IMR-90 (cell line): Measurements from ENCODE around the gene ANAPC1. TPM values are rescaled to one million over a fixed set of nuclear protein-coding genes. Genes with fewer than 3 reads are reported as not detected.

ENCODE experiments used
- ATAC-seq: fragments of 200-7000 bp; cut with Tn5 transposase; 2 replicates; pipeline ENCODE4 v1.9.1; 2020; ENCODE audit warnings: low read depth, mild to moderate bottlenecking, moderate library complexity
- BruUV-seq: library from RNA; stranded (reverse); fragments of 400-500 nt; replicated peaks from 2 replicates; lab custom pipeline; 2021; lab: Mats Ljungman, UMichigan
- CTCF ChIA-PET: fragments of 300-600 bp; formaldehyde crosslinking; extraction: SDS; loops from one replicate; lab custom pipeline; 2021; ENCODE audit warnings: antibody characterized with exemption; lab: Yijun Ruan, JAX
- POLR2A ChIA-PET: fragments of 300-600 bp; sonication (Branson Sonifier 250); formaldehyde crosslinking; loops from one replicate; lab custom pipeline; 2022; ENCODE audit warnings: antibody characterized with exemption; ENCODE audit not compliant: unreplicated experiment; lab: Charles Lee
- DNase-seq: peaks from one replicate; pipeline ENCODE4 v3.0.0; 2013
- H2AFZ ChIP-seq: replicated peaks from 2 replicates; pipeline ENCODE3; 2013; ENCODE audit warnings: low read length, mild to moderate bottlenecking; ENCODE audit not compliant: poor library complexity
- H2AK5ac ChIP-seq: 2 replicates; pipeline ENCODE4 v1.6.1; 2013; ENCODE audit warnings: low read depth, low read length, inconsistent platforms
- H2AK9ac ChIP-seq: replicated peaks from 2 replicates; pipeline ENCODE3; 2013; ENCODE audit warnings: mild to moderate bottlenecking, low read depth, low read length, moderate library complexity; ENCODE audit not compliant: poor library complexity
- H2BK120ac ChIP-seq: 2 replicates; pipeline ENCODE4 v1.6.1; 2013; ENCODE audit warnings: low read depth, low read length, inconsistent platforms
- H2BK15ac ChIP-seq: 3 replicates; pipeline ENCODE4 v1.6.1; 2013; ENCODE audit warnings: low read depth, low read length, inconsistent platforms
- H2BK20ac ChIP-seq: 2 replicates; pipeline ENCODE4 v1.6.1; 2013; ENCODE audit warnings: low read depth, mild to moderate bottlenecking, inconsistent platforms, low read length, moderate library complexity
- H2BK5ac ChIP-seq: 2 replicates; pipeline ENCODE4 v1.6.1; 2013; ENCODE audit warnings: mild to moderate bottlenecking, low read depth, low read length, inconsistent platforms; ENCODE audit not compliant: poor library complexity, severe bottlenecking
- H3K14ac ChIP-seq: replicated peaks from 2 replicates; pipeline ENCODE4 v1.6.1; 2013; ENCODE audit warnings: low read depth, low read length, inconsistent platforms
- H3K18ac ChIP-seq: 2 replicates; pipeline ENCODE4 v1.6.1; 2013; ENCODE audit warnings: low read depth, low read length, control low read depth
- H3K23ac ChIP-seq: 2 replicates; pipeline ENCODE4 v1.6.1; 2013; ENCODE audit warnings: low read depth, low read length, inconsistent platforms
- H3K27ac ChIP-seq: 2 replicates; pipeline ENCODE4 v1.5.1; 2013; ENCODE audit warnings: mild to moderate bottlenecking, control low read depth, low read length; ENCODE audit not compliant: insufficient read depth
- H3K27me3 ChIP-seq: 2 replicates; pipeline ENCODE4 v1.6.1; 2013; ENCODE audit warnings: low read length; ENCODE audit not compliant: control insufficient read depth, insufficient read depth
- H3K36me3 ChIP-seq: 2 replicates; pipeline ENCODE4 v1.6.1; 2013; ENCODE audit warnings: low read length, mixed read lengths; ENCODE audit not compliant: control insufficient read depth, insufficient read depth
- H3K4ac ChIP-seq: 2 replicates; pipeline ENCODE4 v1.6.1; 2013; ENCODE audit warnings: low read depth, low read length, inconsistent platforms
- H3K4me1 ChIP-seq: 2 replicates; pipeline ENCODE4 v1.6.1; 2013; ENCODE audit warnings: low read length, mixed read lengths; ENCODE audit not compliant: control insufficient read depth, insufficient read depth
- H3K4me2 ChIP-seq: 2 replicates; pipeline ENCODE4 v1.6.1; 2013; ENCODE audit warnings: low read depth, mild to moderate bottlenecking, control low read depth, low read length, moderate library complexity
- H3K4me3 ChIP-seq: 2 replicates; pipeline ENCODE4 v1.5.1; 2013; ENCODE audit warnings: low read depth, mild to moderate bottlenecking, control low read depth, low read length, moderate library complexity; ENCODE audit not compliant: insufficient read depth
- H3K56ac ChIP-seq: 2 replicates; pipeline ENCODE4 v1.6.1; 2013; ENCODE audit warnings: low read length, inconsistent platforms; ENCODE audit not compliant: insufficient read depth; ENCODE audit errors: extremely low read depth
- H3K79me1 ChIP-seq, 2 experiments: 2 replicates each; pipeline ENCODE4 v1.6.1; 2013; ENCODE audit warnings: low read length in 2 of 2, inconsistent platforms in 1 of 2, low read depth in 1 of 2
- H3K9ac ChIP-seq: 2 replicates; pipeline ENCODE4 v1.6.1; 2013; ENCODE audit warnings: low read depth, low read length, control low read depth
- H3K9me1 ChIP-seq: 2 replicates; pipeline ENCODE4 v1.6.1; 2013; ENCODE audit warnings: low read length, inconsistent platforms; ENCODE audit not compliant: insufficient read depth
- H3K9me3 ChIP-seq: 2 replicates; pipeline ENCODE4 v1.6.1; 2013; ENCODE audit warnings: low read length; ENCODE audit not compliant: control insufficient read depth, insufficient read depth
- H4K20me1 ChIP-seq: 2 replicates; pipeline ENCODE4 v1.6.1; 2013; ENCODE audit warnings: low read length, inconsistent platforms; ENCODE audit not compliant: insufficient read depth
- H4K5ac ChIP-seq: 2 replicates; pipeline ENCODE4 v1.6.1; 2013; ENCODE audit warnings: mild to moderate bottlenecking, low read depth, low read length, control low read depth
- H4K8ac ChIP-seq, 2 experiments: 2 replicates each; pipeline ENCODE4 v1.6.1; 2013; ENCODE audit warnings: low read depth in 2 of 2, low read length in 2 of 2, control low read depth in 1 of 2, inconsistent platforms in 1 of 2
- H4K91ac ChIP-seq: 2 replicates; pipeline ENCODE4 v1.6.1; 2013; ENCODE audit warnings: low read depth, low read length, inconsistent platforms; ENCODE audit not compliant: insufficient read depth
- BHLHE40 ChIP-seq: fragments of 150-350 bp; IDR thresholded peaks from 2 replicates; pipeline ENCODE4 v1.6.1; 2016; ENCODE audit warnings: mild to moderate bottlenecking, low read depth, low read length
- CTCF ChIP-seq: conservative IDR thresholded peaks from 2 replicates; pipeline ENCODE4 v1.5.1; 2012; ENCODE audit warnings: mild to moderate bottlenecking, low read depth, low read length, improper control_type of control experiment
- POLR2A ChIP-seq: IDR thresholded peaks from 2 replicates; pipeline ENCODE4 v1.6.1; 2012; ENCODE audit warnings: mild to moderate bottlenecking, low read depth, low read length
- RCOR1 ChIP-seq: IDR thresholded peaks from 2 replicates; pipeline ENCODE4 v1.6.1; 2012; ENCODE audit warnings: mild to moderate bottlenecking, low read length, improper control_type of control experiment; ENCODE audit not compliant: insufficient replicate concordance
- WGBS, 2 experiments: methylation state at CpG; one replicate each; pipeline versions ENCODE4 v1.1.5 to v1.1.7; 2013; ENCODE audit warnings: missing lambda C conversion rate in 2 of 2; ENCODE audit not compliant: insufficient read length in 1 of 2; ENCODE audit errors: extremely low coverage in 2 of 2; 5-methylcytosine and 5-hydroxymethylcytosine counted together
- dilution Hi-C: fragments of 300-500 bp; cut with HindIII; formaldehyde crosslinking; loops from one replicate; pipeline ENCODE4 v1.14.3; 2018; ENCODE audit warnings: low sequenced_read_pairs; ENCODE audit not compliant: unreplicated experiment
- in situ Hi-C: fragments of 300-500 bp; cut with MboI; formaldehyde crosslinking; loops from 3 replicates; pipeline ENCODE4 v1.14.3; 2019; ENCODE audit warnings: low sequenced_read_pairs, inconsistent platforms, mixed read lengths
- intact Hi-C: fragments of 100-400 bp; cut with micrococcal nuclease; formaldehyde crosslinking; loops from 2 replicates; pipeline ENCODE4 v1.10.0; 2022
- polyA plus RNA-seq, 3 experiments: library from polyadenylated mRNA; depleted of rRNA; stranded (reverse); fragments of >200 nt; gene quantifications; 2 replicates each; pipeline ENCODE4 v1.2.3, GENCODE V29; 2012; ENCODE audit warnings: low replicate concordance in 1 of 3
- total RNA-seq: library from RNA; depleted of rRNA; stranded (reverse); fragments of >200 nt; gene quantifications from 2 replicates; pipeline ENCODE4 v1.2.3, GENCODE V29; 2012

ANAPC1 gene
- total and polyA plus RNA-seq, 2 of the 4 experiments (the other 2 are of a cell fraction), result 14.6 to 50.7 TPM

- intact Hi-C loops, result no loop called here
- DNase-seq, result no peak
Measured at GRCh38 chr2:111905990-111906735, 22.2 kb upstream of the ANAPC1 start.

More at GRCh38 chr2:111905990-111906735, 22.2 kb upstream of the ANAPC1 start:
- Histone ChIP-seq H3K79me1 (no peaks in the 10 kb centered on the region), H3K9me1 (no peaks in the 10 kb centered on the region), H2BK15ac (no peak overlapping the region), H2AK9ac (no peak overlapping the region), H3K27ac (no peak overlapping the region), H4K5ac (no peak overlapping the region), H3K36me3 (no peaks in the 10 kb centered on the region), H3K23ac (no peak overlapping the region), H3K14ac (no peak overlapping the region), H3K27me3 (peaks cover 33% of the 10 kb centered on the region), H3K56ac (no peak overlapping the region), H3K4me3 (no peak overlapping the region), H2BK120ac (no peak overlapping the region), H2AK5ac (no peak overlapping the region), H3K4me2 (peak overlapping the region; percentile 45; the same call in 1 of the 2 replicates), H4K8ac (no peak overlapping the region), H2BK5ac (no peak overlapping the region), H4K91ac (no peak overlapping the region), H4K20me1 (no peaks in the 10 kb centered on the region), H2BK20ac (no peak overlapping the region), H3K18ac (no peak overlapping the region), H3K4me1 (peaks cover 4% of the 10 kb centered on the region; the same call in 1 of the 2 replicates), H3K9ac (no peak overlapping the region), H3K9me3 (no peaks in the 10 kb centered on the region), H2AFZ (no peak overlapping the region), H3K4ac (no peak overlapping the region)
- ATAC-seq, result peak; percentile 62
- POLR2A ChIA-PET, result no interaction called here
- no TSS peak for BruUV-seq
- dilution Hi-C loops, result no loop called here
- WGBS, 2 experiments, result 33% methylated on average over 3 of the region's 4 CpGs; no CpG with 5 or more reads in 1 of the 2 experiments
- TF ChIP-seq RCOR1 (no peak), BHLHE40 (no peak), POLR2A (no peak), CTCF (no peak)
- CTCF ChIA-PET, result interaction anchor here (0.8 kb wide), 1 partner anchor 142 kb away, joined by 3 read pairs; no protein-coding TSS in a partner anchor
- in situ Hi-C loops, result no loop called here
